Thyroid gland (tissue), 4 donors: ENCODE measurements around the gene POGLUT3.

Source experiments
- POLR2A ChIP-seq, 2 donors: fragments of 450-650 bp; IDR thresholded peaks; one replicate each; pipeline ENCODE4 v1.6.1; 2017; ENCODE audit warnings: antibody characterized with exemption in 2 of 2, mild to moderate bottlenecking in 2 of 2, moderate library complexity in 1 of 2
- TF ChIP-seq, protein P1 (sequence below), 6 experiments: fragments of 200-600 bp in 3 of 6; fragments of 450-650 bp in 3 of 6; sonication (generic) in 3 of 6; IDR thresholded peaks; one replicate each; pipeline ENCODE4 v1.5.1; 2016 to 2019; ENCODE audit warnings: antibody characterized with exemption in 6 of 6, mild to moderate bottlenecking in 2 of 6, inconsistent platforms in 1 of 6, moderate library complexity in 1 of 6

- TF ChIP-seq, protein P1, sequence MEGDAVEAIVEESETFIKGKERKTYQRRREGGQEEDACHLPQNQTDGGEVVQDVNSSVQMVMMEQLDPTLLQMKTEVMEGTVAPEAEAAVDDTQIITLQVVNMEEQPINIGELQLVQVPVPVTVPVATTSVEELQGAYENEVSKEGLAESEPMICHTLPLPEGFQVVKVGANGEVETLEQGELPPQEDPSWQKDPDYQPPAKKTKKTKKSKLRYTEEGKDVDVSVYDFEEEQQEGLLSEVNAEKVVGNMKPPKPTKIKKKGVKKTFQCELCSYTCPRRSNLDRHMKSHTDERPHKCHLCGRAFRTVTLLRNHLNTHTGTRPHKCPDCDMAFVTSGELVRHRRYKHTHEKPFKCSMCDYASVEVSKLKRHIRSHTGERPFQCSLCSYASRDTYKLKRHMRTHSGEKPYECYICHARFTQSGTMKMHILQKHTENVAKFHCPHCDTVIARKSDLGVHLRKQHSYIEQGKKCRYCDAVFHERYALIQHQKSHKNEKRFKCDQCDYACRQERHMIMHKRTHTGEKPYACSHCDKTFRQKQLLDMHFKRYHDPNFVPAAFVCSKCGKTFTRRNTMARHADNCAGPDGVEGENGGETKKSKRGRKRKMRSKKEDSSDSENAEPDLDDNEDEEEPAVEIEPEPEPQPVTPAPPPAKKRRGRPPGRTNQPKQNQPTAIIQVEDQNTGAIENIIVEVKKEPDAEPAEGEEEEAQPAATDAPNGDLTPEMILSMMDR (IDR thresholded peaks at IDR 0.05): no peak
- TF ChIP-seq POLR2A (IDR thresholded peaks at IDR 0.05): no peak
Observed at GRCh38 chr11:108538022-108538424, 39.8 kb upstream of the POGLUT3 start.
